WTC11 (cell line): ENCODE data around the gene PICALM. TPM values are rescaled to one million over a fixed set of nuclear protein-coding genes. Genes with fewer than 3 reads are reported as not detected.

Experiments used
- ATAC-seq: fragments of 200-7000 bp; cut with Tn5 transposase; 2 replicates; pipeline ENCODE4 v1.10.0; 2021; ENCODE audit warnings: mild to moderate bottlenecking, moderate library complexity
- CTCF ChIA-PET: fragments of 300-600 bp; sonication (Branson Sonifier 250); formaldehyde crosslinking; loops from one replicate; lab custom pipeline; 2021; ENCODE audit warnings: antibody characterized with exemption; lab: Charles Lee
- POLR2A ChIA-PET: fragments of 350-600 bp; sonication (Branson Sonifier 250); formaldehyde crosslinking; loops from one replicate; lab custom pipeline; 2021; ENCODE audit warnings: antibody characterized with exemption; lab: Charles Lee
- DNase-seq: peaks from one replicate; pipeline ENCODE4 v3.0.0; 2021; ENCODE audit warnings: low spot score
- H3K27ac Mint-ChIP-seq: 2 replicates; pipeline ENCODE4 v1.8.0; 2021; ENCODE audit warnings: mixed read lengths
- H3K27me3 Mint-ChIP-seq: 2 replicates; pipeline ENCODE4 v1.8.0; 2021; ENCODE audit warnings: low read depth, mild to moderate bottlenecking, moderate library complexity, mixed read lengths
- H3K36me3 Mint-ChIP-seq: 2 replicates; pipeline ENCODE4 v1.8.0; 2021; ENCODE audit warnings: mixed read lengths
- H3K4me1 Mint-ChIP-seq: 2 replicates; pipeline ENCODE4 v1.8.0; 2022; ENCODE audit warnings: mixed read lengths
- H3K4me3 Mint-ChIP-seq: 2 replicates; pipeline ENCODE4 v1.8.0; 2021; ENCODE audit warnings: mild to moderate bottlenecking, moderate library complexity, mixed read lengths
- H3K9me3 Mint-ChIP-seq: 2 replicates; pipeline ENCODE4 v1.8.0; 2021; ENCODE audit warnings: mixed read lengths
- ESRRA ChIP-seq: sonication (generic); formaldehyde crosslinking; IDR thresholded peaks from 2 replicates; pipeline ENCODE4 v1.8.1; 2022; ENCODE audit warnings: mild to moderate bottlenecking, missing genetic modification reagents, borderline replicate concordance
- FOXJ3 ChIP-seq: sonication (generic); formaldehyde crosslinking; IDR thresholded peaks from 2 replicates; pipeline ENCODE4 v1.9.0; 2021; ENCODE audit warnings: missing genetic modification reagents, mild to moderate bottlenecking, borderline replicate concordance
- FOXK1 ChIP-seq: sonication (generic); formaldehyde crosslinking; IDR thresholded peaks from 2 replicates; pipeline ENCODE4 v1.8.0; 2022; ENCODE audit warnings: mild to moderate bottlenecking, moderate library complexity, missing genetic modification reagents
- FOXP1 ChIP-seq: sonication (generic); formaldehyde crosslinking; IDR thresholded peaks from 2 replicates; pipeline ENCODE4 v1.8.0; 2022; ENCODE audit warnings: missing genetic modification reagents, mild to moderate bottlenecking, moderate library complexity, borderline replicate concordance
- JUN ChIP-seq: sonication (generic); formaldehyde crosslinking; IDR thresholded peaks from 2 replicates; pipeline ENCODE4 v1.8.0; 2023; ENCODE audit warnings: mild to moderate bottlenecking, missing genetic modification reagents
- NR1H2 ChIP-seq: sonication (generic); formaldehyde crosslinking; IDR thresholded peaks from 2 replicates; pipeline ENCODE4 v1.9.0; 2021; ENCODE audit warnings: mild to moderate bottlenecking, moderate library complexity, missing genetic modification reagents
- NR3C1 ChIP-seq: sonication (generic); formaldehyde crosslinking; conservative IDR thresholded peaks from 2 replicates; pipeline ENCODE4 v1.8.1; 2023; ENCODE audit warnings: low read depth, mild to moderate bottlenecking, missing genetic modification reagents
- RORB ChIP-seq: fragments of 250-450 bp; sonication (Bioruptor Pico); IDR thresholded peaks from 2 replicates; pipeline ENCODE4 v1.9.0; 2021; ENCODE audit warnings: mild to moderate bottlenecking
- TEAD4 ChIP-seq: sonication (generic); formaldehyde crosslinking; IDR thresholded peaks from 2 replicates; pipeline ENCODE4 v1.8.0; 2022; ENCODE audit warnings: mild to moderate bottlenecking, missing genetic modification reagents
- ZNF138 ChIP-seq: sonication (generic); formaldehyde crosslinking; conservative IDR thresholded peaks from 2 replicates; pipeline ENCODE4 v1.8.1; 2022; ENCODE audit warnings: mild to moderate bottlenecking, moderate library complexity, missing genetic modification reagents
- ZNF396 ChIP-seq: fragments of 250-450 bp; sonication (Bioruptor Pico); IDR thresholded peaks from 2 replicates; pipeline ENCODE4 v1.8.0; 2021; ENCODE audit warnings: mild to moderate bottlenecking, moderate library complexity, borderline replicate concordance
- ZNF416 ChIP-seq: fragments of 250-450 bp; sonication (Bioruptor Pico); IDR thresholded peaks from 2 replicates; pipeline ENCODE4 v1.9.0; 2021; ENCODE audit warnings: mild to moderate bottlenecking, inconsistent platforms
- ZNF423 ChIP-seq: fragments of 250-450 bp; sonication (Bioruptor Pico); IDR thresholded peaks from 2 replicates; pipeline ENCODE4 v2.1.2; 2022; ENCODE audit warnings: mild to moderate bottlenecking, moderate library complexity
- total RNA-seq: library from RNA; stranded (reverse); gene quantifications from 3 replicates; pipeline ENCODE4 v1.2.3, GENCODE V29; 2021
- TF ChIP-seq, protein P1 (sequence below): sonication (generic); formaldehyde crosslinking; IDR thresholded peaks from 2 replicates; pipeline ENCODE4 v1.8.1; 2022; ENCODE audit warnings: low read depth, missing genetic modification reagents, borderline replicate concordance
- TF ChIP-seq, protein P2 (sequence below): sonication (generic); formaldehyde crosslinking; IDR thresholded peaks from 2 replicates; pipeline ENCODE4 v1.8.1; 2022; ENCODE audit warnings: mild to moderate bottlenecking, moderate library complexity, missing genetic modification reagents
- TF ChIP-seq, protein P3 (sequence below): sonication (generic); formaldehyde crosslinking; IDR thresholded peaks from 2 replicates; pipeline ENCODE4 v1.8.0; 2022; ENCODE audit warnings: mild to moderate bottlenecking, missing genetic modification reagents
- TF ChIP-seq, protein P4 (sequence below): fragments of 250-450 bp; sonication (Bioruptor Pico); IDR thresholded peaks from 2 replicates; pipeline ENCODE4 v1.9.0; 2021; ENCODE audit warnings: moderate library complexity, mild to moderate bottlenecking, inconsistent platforms, borderline replicate concordance
- TF ChIP-seq, protein P5 (sequence below): fragments of 250-450 bp; sonication (Bioruptor Pico); conservative IDR thresholded peaks from 2 replicates; pipeline ENCODE4 v1.9.0; 2021; ENCODE audit warnings: mild to moderate bottlenecking
- TF ChIP-seq, protein P6 (sequence below): fragments of 250-450 bp; sonication (Bioruptor Pico); IDR thresholded peaks from 2 replicates; pipeline ENCODE4 v2.1.2; 2022; ENCODE audit warnings: mild to moderate bottlenecking, moderate library complexity
- TF ChIP-seq, protein P7 (sequence below): sonication (generic); formaldehyde crosslinking; IDR thresholded peaks from 2 replicates; pipeline ENCODE4 v1.8.1; 2023; ENCODE audit warnings: mild to moderate bottlenecking, missing genetic modification reagents, moderate library complexity
- TF ChIP-seq, protein P8 (sequence below): sonication (generic); formaldehyde crosslinking; IDR thresholded peaks from 2 replicates; pipeline ENCODE4 v1.8.1; 2023; ENCODE audit warnings: mild to moderate bottlenecking, missing genetic modification reagents, moderate library complexity

PICALM gene
- total RNA-seq, 1 experiment from 2014 or later: 69.9 TPM

DNA sequence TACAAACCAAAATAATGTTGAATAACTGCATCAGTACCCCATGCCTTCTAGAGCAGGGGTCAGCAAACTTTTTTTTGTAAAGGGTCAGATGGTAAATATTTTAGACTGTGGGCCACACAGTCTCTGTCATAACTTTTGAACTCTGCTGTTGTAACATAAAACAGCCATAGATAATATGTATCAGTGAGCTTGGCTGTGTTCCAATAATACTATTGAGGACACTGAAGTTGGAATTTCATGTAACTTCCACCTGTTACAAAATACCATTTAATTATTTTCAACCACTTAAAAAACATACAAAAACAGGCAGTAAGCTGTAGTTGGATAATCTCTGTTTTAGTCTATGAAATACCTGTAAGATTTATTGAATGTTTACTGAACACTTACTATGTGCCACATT lies 55.2 kb downstream of the PICALM start:
- Mint-ChIP-seq H3K27me3 (no peaks in the 10 kb centered on the region), H3K9me3 (no peaks in the 10 kb centered on the region), H3K36me3 (peaks cover 12% of the 10 kb centered on the region), H3K27ac (no peak overlapping the region), H3K4me1 (no peaks in the 10 kb centered on the region), H3K4me3 (no peak overlapping the region)
- ChIA-PET CTCF (no interaction called here), POLR2A (no interaction called here)
- TF ChIP-seq, protein P1, sequence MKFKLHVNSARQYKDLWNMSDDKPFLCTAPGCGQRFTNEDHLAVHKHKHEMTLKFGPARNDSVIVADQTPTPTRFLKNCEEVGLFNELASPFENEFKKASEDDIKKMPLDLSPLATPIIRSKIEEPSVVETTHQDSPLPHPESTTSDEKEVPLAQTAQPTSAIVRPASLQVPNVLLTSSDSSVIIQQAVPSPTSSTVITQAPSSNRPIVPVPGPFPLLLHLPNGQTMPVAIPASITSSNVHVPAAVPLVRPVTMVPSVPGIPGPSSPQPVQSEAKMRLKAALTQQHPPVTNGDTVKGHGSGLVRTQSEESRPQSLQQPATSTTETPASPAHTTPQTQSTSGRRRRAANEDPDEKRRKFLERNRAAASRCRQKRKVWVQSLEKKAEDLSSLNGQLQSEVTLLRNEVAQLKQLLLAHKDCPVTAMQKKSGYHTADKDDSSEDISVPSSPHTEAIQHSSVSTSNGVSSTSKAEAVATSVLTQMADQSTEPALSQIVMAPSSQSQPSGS: no peak
- TF ChIP-seq, protein P2, sequence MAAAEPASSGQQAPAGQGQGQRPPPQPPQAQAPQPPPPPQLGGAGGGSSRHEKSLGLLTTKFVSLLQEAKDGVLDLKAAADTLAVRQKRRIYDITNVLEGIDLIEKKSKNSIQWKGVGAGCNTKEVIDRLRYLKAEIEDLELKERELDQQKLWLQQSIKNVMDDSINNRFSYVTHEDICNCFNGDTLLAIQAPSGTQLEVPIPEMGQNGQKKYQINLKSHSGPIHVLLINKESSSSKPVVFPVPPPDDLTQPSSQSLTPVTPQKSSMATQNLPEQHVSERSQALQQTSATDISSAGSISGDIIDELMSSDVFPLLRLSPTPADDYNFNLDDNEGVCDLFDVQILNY (CRISPR knock-in tag): no peak
- DNase-seq (no peak), ATAC-seq (no peak)

DNA sequence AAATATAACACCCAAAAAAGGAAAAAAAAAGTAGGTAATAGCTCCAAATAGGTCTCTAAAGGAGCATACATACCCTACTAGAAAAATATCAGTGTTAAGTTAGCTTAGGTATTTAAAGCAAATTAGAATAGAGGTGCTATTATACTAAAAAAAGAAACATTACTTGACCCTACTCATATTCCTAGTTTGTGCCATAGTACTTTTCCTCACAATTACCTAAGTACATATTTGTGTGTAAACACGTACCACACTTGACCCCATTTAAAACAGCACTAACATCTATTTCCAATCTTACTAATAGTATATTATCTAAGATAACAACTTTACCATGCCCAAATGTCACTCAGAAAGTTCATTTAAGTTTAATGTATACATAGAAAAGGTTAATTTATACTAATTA lies 57.7 kb downstream of the PICALM start:
- POLR2A ChIA-PET: no interaction called here
- H3K27ac Mint-ChIP-seq: no peak overlapping the region
- DNase-seq (no peak), ATAC-seq (no peak)
- no peaks in the 10 kb centered on the region for H3K4me1 Mint-ChIP-seq
- H3K27me3 Mint-ChIP-seq: no peaks in the 10 kb centered on the region
- no peaks in the 10 kb centered on the region for H3K9me3 Mint-ChIP-seq
- H3K36me3 Mint-ChIP-seq: peaks cover 28% of the 10 kb centered on the region
- TF ChIP-seq, protein P3, sequence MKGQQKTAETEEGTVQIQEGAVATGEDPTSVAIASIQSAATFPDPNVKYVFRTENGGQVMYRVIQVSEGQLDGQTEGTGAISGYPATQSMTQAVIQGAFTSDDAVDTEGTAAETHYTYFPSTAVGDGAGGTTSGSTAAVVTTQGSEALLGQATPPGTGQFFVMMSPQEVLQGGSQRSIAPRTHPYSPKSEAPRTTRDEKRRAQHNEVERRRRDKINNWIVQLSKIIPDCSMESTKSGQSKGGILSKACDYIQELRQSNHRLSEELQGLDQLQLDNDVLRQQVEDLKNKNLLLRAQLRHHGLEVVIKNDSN: no peak
- TF ChIP-seq TEAD4 (CRISPR knock-in tag) (no peak), ZNF416 (CRISPR knock-in tag) (no peak)
- H3K4me3 Mint-ChIP-seq: no peak overlapping the region
- CTCF ChIA-PET: no interaction called here

DNA sequence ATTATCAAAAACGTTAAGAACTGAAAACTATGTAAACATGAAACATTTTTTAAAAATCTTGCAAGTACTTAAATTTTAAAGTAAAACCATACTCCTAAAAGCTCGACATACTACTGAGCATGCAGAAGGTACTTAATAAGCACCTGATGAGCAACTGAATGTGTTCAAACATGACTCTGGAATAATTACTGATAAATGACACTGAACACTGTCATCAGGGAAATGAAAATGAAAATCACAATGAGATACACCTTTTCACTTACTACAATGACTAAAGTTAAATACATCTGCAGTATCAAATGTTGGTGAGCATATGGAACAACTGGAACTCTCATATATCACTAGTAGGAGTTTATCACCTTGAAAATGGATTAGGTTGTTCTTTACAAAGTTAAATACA lies 65.2 kb downstream of the PICALM start:
- ChIA-PET CTCF (no interaction called here), POLR2A (no interaction called here)
- no peaks in the 10 kb centered on the region for H3K9me3 Mint-ChIP-seq
- no peak overlapping the region for H3K4me3 Mint-ChIP-seq
- H3K27ac Mint-ChIP-seq: no peak overlapping the region
- H3K36me3 Mint-ChIP-seq: peaks cover 44% of the 10 kb centered on the region
- H3K4me1 Mint-ChIP-seq: no peaks in the 10 kb centered on the region; the same call in 1 of the 2 replicates
- ATAC-seq (no peak), DNase-seq (no peak)
- H3K27me3 Mint-ChIP-seq: no peaks in the 10 kb centered on the region
- TF ChIP-seq, protein P4, sequence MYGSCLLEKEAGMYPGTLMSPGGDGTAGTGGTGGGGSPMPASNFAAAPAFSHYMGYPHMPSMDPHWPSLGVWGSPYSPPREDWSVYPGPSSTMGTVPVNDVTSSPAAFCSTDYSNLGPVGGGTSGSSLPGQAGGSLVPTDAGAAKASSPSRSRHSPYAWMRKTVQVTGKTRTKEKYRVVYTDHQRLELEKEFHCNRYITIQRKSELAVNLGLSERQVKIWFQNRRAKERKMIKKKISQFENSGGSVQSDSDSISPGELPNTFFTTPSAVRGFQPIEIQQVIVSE (CRISPR knock-in tag): no peak
- TF ChIP-seq, protein P5, sequence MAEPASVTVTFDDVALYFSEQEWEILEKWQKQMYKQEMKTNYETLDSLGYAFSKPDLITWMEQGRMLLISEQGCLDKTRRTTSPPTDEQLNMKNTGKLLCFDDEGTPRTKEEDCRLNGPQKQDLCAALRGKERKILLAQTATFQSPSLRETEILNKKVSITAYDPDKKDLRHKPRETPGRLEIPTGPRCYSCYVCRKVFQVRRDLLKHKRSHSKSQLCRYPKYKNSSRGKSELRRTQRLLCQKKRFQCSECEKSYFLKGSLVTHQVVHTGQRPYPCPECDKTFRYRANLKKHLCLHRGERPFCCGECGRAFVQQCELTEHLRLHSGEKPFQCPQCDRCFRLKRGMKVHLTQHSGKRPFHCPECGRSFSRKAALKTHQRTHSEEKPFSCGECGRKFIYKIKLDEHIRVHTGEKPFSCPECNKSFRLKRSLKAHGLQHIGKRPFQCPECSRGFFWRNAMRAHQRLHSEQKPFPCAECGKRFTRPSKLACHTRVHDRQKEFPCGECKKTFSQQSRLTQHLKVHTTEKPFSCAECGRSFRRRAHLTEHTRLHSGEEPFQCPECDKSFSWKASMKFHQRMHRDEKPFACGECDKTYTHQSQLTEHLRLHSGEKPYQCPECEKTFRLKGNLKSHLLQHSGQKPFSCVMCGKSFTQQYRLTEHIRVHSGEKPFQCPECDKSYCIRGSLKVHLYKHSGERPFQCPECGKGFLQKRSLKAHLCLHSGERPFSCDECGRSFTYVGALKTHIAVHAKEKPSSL (CRISPR knock-in tag): no peak
- TF ChIP-seq, protein P6, sequence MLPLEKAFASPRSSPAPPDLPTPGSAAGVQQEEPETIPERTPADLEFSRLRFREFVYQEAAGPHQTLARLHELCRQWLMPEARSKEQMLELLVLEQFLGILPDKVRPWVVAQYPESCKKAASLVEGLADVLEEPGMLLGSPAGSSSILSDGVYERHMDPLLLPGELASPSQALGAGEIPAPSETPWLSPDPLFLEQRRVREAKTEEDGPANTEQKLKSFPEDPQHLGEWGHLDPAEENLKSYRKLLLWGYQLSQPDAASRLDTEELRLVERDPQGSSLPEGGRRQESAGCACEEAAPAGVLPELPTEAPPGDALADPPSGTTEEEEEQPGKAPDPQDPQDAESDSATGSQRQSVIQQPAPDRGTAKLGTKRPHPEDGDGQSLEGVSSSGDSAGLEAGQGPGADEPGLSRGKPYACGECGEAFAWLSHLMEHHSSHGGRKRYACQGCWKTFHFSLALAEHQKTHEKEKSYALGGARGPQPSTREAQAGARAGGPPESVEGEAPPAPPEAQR (CRISPR knock-in tag): no peak
- TF ChIP-seq ZNF138 (CRISPR knock-in tag): no peak
- no peak for TF ChIP-seq NR1H2 (CRISPR knock-in tag)
- TF ChIP-seq JUN: no peak
- TF ChIP-seq, protein P7, sequence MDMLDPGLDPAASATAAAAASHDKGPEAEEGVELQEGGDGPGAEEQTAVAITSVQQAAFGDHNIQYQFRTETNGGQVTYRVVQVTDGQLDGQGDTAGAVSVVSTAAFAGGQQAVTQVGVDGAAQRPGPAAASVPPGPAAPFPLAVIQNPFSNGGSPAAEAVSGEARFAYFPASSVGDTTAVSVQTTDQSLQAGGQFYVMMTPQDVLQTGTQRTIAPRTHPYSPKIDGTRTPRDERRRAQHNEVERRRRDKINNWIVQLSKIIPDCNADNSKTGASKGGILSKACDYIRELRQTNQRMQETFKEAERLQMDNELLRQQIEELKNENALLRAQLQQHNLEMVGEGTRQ (CRISPR knock-in tag): no peak
- no peak for TF ChIP-seq ESRRA
- TF ChIP-seq, protein P8, sequence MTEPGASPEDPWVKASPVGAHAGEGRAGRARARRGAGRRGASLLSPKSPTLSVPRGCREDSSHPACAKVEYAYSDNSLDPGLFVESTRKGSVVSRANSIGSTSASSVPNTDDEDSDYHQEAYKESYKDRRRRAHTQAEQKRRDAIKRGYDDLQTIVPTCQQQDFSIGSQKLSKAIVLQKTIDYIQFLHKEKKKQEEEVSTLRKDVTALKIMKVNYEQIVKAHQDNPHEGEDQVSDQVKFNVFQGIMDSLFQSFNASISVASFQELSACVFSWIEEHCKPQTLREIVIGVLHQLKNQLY (CRISPR knock-in tag): no peak
- TF ChIP-seq NR3C1 (CRISPR knock-in tag): no peak
- TF ChIP-seq FOXK1: no peak
- no peak for TF ChIP-seq ZNF423 (CRISPR knock-in tag)
- no peak for TF ChIP-seq ZNF396 (CRISPR knock-in tag)
- no peak for TF ChIP-seq RORB
- no peak for TF ChIP-seq ZNF416 (CRISPR knock-in tag)
- TF ChIP-seq FOXJ3: no peak
- no peak for TF ChIP-seq FOXP1 (CRISPR knock-in tag)
